Motor neuron (in vitro differentiated cells): ENCODE data around the gene LRP5. TPM values are rescaled to one million over a fixed set of nuclear protein-coding genes. Genes with fewer than 3 reads are reported as not detected.

Source experiments
- ATAC-seq, 8 experiments: fragments of 200-7000 bp; cut with Tn5 transposase; replicated peaks in 6 of 8; 2 replicates each; pipeline ENCODE4 v1.8.0; 2021; ENCODE audit warnings: mild to moderate bottlenecking in 8 of 8, moderate library complexity in 8 of 8
- H3K27ac ChIP-seq, 2 donors: fragments of 250-450 bp; sonication (Bioruptor Pico); 2 replicates each; pipeline ENCODE4 v1.9.0; 2021; ENCODE audit warnings: antibody characterized with exemption in 2 of 2, mild to moderate bottlenecking in 2 of 2, moderate library complexity in 1 of 2
- H3K4me1 ChIP-seq, 2 donors: fragments of 250-450 bp; sonication (Bioruptor Pico); replicated peaks in 1 of 2; 2 replicates each; pipeline ENCODE4 v1.6.1; 2021; ENCODE audit warnings: antibody characterized with exemption in 2 of 2, mild to moderate bottlenecking in 2 of 2, moderate library complexity in 1 of 2
- H3K4me3 ChIP-seq, 5 donors: fragments of 250-450 bp; sonication (Bioruptor Pico); 2 replicates each; pipeline ENCODE4 v1.9.0; 2021; ENCODE audit warnings: antibody characterized with exemption in 5 of 5, mild to moderate bottlenecking in 5 of 5, moderate library complexity in 4 of 5
- WGBS, 10 experiments: fragments of 450-650 bp; shearing (Covaris generic); methylation state at CpG; one replicate each; pipeline ENCODE4 v1.0.0; 2022; 5-methylcytosine and 5-hydroxymethylcytosine counted together
- in situ Hi-C, 9 experiments: fragments of 400-800 bp; cut with MboI; loops; one replicate each; pipeline ENCODE4 v1.15.0; 2021; ENCODE audit warnings: low sequenced_read_pairs in 9 of 9, low pct_unique_long_range_greater_than_20kb in 2 of 9; ENCODE audit not compliant: unreplicated experiment in 9 of 9
- total RNA-seq, 8 experiments: library from RNA; unstranded; fragments of 300-600 nt; gene quantifications; 2 replicates each; pipeline versions ENCODE4 v1.2.3 to v1.2.4, GENCODE V29; 2022

Gene LRP5
- total RNA-seq, 8 experiments from 2014 or later, result 4.8 to 49.4 (median 14.0) TPM

DNA sequence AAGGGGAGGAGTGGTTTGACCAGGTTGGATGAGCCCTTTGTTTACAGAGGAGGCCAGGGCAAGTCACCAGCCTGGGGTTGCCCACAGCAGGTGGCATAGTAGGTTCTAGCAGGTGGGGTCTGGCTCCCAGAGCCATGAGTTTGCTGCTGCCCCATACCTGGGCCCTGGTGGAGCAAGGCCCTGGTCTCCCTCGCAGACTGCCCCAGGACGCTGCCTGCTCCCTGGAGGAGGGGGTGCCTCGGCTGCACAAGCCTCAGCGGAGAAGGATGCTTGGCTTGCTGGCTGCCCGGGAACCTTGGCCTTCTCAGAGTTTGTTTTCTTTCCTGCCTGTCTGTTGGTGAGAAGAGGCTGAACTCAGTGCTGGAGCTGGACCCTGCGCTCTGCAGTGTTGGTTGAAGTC, 54.9 kb downstream of the LRP5 start:
- ATAC-seq, result no peak
- in situ Hi-C loops, result no loop called here
- Histone ChIP-seq H3K4me3 (no peak overlapping the region), H3K4me1 (peaks cover 12 to 17% of the 10 kb centered on the region in 2 donors), H3K27ac (no peak overlapping the region)
- WGBS, 10 experiments, result 80 to 100% (median 91%) methylated on average over 1 to 4 of the region's 6 CpGs; no CpG with 5 or more reads in 5 of the 10 experiments

DNA sequence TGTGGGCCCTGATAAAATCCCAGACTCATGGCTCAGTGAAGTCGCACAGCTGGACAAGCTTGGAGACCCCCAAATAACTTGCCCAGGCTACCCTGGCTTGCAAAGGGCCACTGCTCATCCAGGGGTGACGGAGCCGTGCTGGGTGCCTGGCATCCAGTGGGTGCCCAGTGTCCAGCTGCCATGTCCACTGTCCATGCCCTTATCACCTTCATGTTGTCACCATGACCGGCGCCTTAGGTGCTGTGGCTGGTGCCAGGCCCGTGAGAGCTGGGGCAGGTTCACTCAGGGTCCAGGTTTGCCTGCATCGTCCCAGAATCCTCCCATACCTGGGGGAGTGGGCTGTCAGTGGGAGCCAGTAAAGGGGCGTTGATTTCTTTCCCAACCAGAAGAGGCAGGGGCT, 57.4 kb downstream of the LRP5 start:
- peak overlapping the region; percentile 5 to 45 for H3K27ac ChIP-seq

GRCh38 chr11:68370211-68371111, 58.1 kb downstream of the LRP5 start:
- ATAC-seq, result peak; percentile 36 to 84 (median 65)
- 20 to 80% (median 72%) methylated on average over 1 to 14 of the region's 23 CpGs; no CpG with 5 or more reads in 3 of the 10 experiments for WGBS, 10 experiments
- in situ Hi-C loops, result no loop called here
- no peak overlapping the region for H3K4me3 ChIP-seq
- peak overlapping the region; percentile 5 to 45 for H3K27ac ChIP-seq
- peaks cover 28 to 35% of the 10 kb centered on the region in 2 donors for H3K4me1 ChIP-seq

More for the DNA sequence above, 57.4 kb downstream of the LRP5 start:
- no peak for ATAC-seq
- peaks cover 28 to 31% of the 10 kb centered on the region in 2 donors for H3K4me1 ChIP-seq
- H3K4me3 ChIP-seq, result no peak overlapping the region
- in situ Hi-C loops, result no loop called here
- 83 to 100% (median 96%) methylated on average over 1 to 2 of the region's 8 CpGs; no CpG with 5 or more reads in 6 of the 10 experiments for WGBS, 10 experiments

- in situ Hi-C loops, result no loop called here
- peak in 3 of 8 experiments; percentile 5 to 46 (median 30) for ATAC-seq
- no peak overlapping the region for H3K4me3 ChIP-seq
- peaks cover 28 to 35% of the 10 kb centered on the region in 2 donors for H3K4me1 ChIP-seq
- no peak overlapping the region for H3K27ac ChIP-seq
- WGBS, 10 experiments, result 50 to 100% (median 90%) methylated on average over 3 to 11 of the region's 35 CpGs
These were observed 59.0 kb downstream of the LRP5 start for GRCh38 chr11:68371171-68372041.

DNA sequence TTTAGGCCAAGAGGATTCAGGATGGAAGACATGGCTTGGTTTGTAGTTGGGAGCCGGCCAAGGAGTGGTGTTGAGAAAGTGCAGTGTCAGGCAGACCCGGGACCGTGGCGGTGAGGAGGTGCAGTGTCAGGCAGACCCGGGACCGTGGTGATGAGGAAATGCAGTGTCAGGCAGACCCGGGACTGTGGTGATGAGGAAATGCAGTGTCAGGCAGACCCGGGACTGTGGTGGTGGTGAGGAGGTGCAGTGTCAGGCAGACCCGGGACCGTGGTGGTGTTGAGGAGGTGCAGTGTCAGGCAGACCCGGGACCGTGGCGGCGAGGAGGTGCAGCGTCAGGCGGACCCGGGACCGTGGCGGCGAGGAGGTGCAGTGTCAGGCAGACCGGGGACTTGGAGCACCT, 59.7 kb downstream of the LRP5 start:
- WGBS, 10 experiments, result 73 to 100% (median 90%) methylated on average over 1 to 11 of the region's 21 CpGs; no CpG with 5 or more reads in 4 of the 10 experiments
- ATAC-seq, result no peak
- in situ Hi-C loops, result no loop called here
- Histone ChIP-seq H3K4me1 (peaks cover 28 to 35% of the 10 kb centered on the region in 2 donors), H3K4me3 (no peak overlapping the region), H3K27ac (no peak overlapping the region)

- Histone ChIP-seq H3K27ac (no peak overlapping the region), H3K4me3 (no peak overlapping the region), H3K4me1 (peaks cover 28 to 35% of the 10 kb centered on the region in 2 donors)
- ATAC-seq, result no peak
- in situ Hi-C loops, result no loop called here
- WGBS, 10 experiments, result no CpG with 5 or more reads among the region's 15 CpGs
These were observed 60.2 kb downstream of the LRP5 start for GRCh38 chr11:68372625-68373024.

DNA sequence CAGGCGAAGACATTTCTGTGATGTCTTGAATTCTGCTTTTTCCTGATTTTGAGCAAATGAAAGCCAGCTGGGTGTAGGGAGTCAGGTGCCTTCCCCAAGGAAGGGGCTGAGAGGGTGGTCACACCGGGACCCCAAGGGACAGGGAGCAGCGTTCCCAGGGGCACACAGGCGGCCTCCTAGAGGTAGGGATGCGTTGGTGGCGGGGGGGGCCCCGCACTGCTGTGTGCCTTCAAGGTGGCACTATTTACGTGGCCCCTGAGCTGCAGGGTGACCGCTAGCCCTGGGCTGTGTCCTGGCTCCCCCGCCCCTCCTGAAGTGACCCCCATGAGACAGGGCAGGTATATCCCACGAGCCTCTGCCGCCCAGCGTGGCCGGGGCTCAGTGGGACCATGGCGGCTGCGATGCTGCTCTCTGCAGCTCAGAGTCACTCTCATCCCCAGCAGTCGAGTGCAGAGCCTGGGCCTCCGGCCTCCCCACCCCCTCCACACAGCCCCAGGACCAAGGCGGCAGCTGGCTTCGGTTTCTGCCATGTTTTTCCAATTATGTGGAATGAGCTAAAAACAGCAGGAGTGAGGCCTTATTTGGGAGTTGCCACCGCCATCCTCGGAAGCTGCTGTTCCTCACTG, 60.9 kb downstream of the LRP5 start:
- peaks cover 28 to 35% of the 10 kb centered on the region in 2 donors for H3K4me1 ChIP-seq
- no peak overlapping the region for H3K27ac ChIP-seq
- WGBS, 10 experiments, result 0 to 100% (median 71%) methylated on average over 1 to 9 of the region's 22 CpGs; no CpG with 5 or more reads in 7 of the 10 experiments
- no peak overlapping the region for H3K4me3 ChIP-seq
- in situ Hi-C loops, result no loop called here
- ATAC-seq, result peak; percentile 27 to 69 (median 44)

DNA sequence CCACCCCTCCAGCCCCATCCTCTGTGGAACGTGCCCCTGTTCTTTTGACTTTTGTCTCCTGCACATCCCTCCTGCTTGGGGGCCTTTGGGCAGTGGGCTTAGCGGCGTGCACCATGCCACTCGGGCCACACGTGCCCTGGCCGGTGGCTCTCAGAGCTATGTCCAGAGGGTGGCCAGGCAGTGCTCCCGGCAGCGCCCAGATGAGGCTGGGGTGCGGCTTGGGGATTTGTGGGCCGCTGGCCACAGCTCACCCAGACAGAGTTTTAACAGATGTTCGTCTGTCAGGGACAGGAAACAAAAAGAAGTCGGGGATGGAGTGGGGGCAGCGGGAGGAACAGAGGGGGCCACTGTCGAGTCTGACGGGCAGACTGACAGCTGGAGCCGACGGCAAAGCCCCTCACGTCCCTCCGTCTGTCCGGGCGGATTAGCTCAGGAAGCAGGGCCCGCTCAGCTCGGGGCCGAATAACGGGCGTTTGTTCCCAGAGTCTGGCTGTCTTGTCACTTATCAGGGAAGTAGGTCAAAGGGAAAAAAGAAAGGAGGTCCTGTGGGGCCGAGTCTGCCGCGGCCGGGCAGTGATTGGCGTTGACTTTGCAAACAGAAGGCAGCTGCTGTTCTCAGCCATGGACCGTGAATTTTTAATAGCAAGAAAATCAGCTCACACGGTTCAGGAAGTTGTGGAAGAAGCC, 61.6 kb downstream of the LRP5 start:
- Histone ChIP-seq H3K27ac (peak overlapping the region in 1 of 2 donors; percentile 6), H3K4me3 (no peak overlapping the region), H3K4me1 (peaks cover 28 to 35% of the 10 kb centered on the region in 2 donors)
- 6 to 41% (median 17%) methylated on average over 1 to 17 of the region's 33 CpGs; no CpG with 5 or more reads in 4 of the 10 experiments for WGBS, 10 experiments
- ATAC-seq, result peak; percentile 28 to 57 (median 42)
- in situ Hi-C loops, result no loop called here

DNA sequence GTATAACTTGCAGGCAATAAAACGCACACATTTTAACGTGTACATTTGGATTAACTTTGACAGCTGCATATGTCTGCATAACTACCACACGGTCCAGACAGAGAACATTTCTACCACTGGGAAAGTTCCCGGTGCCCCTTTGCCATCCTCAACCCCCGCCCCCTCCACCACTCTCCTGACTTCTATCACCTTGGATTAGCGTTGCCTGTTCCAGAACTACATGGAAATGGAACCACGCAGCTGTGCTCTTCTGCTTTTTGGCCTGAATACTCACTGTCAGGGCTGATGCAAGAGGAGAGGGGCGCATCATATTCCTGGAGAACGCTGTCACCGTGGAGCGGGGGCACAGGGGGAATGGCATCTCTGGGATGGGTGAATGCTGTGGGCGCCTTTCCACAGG, 62.1 kb downstream of the LRP5 start:
- H3K4me3 ChIP-seq, result no peak overlapping the region
- in situ Hi-C loops, result no loop called here
- H3K4me1 ChIP-seq, result peaks cover 28 to 35% of the 10 kb centered on the region in 2 donors
- WGBS, 10 experiments, result 0 to 86% (median 59%) methylated on average over 1 to 7 of the region's 12 CpGs; no CpG with 5 or more reads in 4 of the 10 experiments
- peak in 5 of 8 experiments; percentile 5 to 56 (median 44) for ATAC-seq
- no peak overlapping the region for H3K27ac ChIP-seq

DNA sequence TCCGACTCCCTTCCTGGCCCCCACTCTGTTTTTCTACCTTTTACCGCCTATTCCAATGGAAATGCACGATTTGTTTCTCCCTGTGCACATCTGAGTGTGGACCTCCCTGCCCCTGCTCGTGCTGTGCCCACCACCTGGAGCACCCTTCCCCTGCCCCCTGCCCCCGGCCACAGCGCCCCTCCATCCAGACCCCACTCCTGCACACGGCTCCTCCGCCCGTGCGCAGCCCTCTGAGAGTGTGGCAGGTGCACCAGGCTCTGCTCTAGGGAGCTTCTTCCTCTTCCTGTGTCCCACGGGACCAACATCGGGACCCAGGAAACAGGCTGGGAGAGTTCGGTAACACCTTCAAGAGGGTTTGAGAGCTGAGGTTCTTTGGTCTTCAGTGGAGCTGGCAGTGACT, 62.9 kb downstream of the LRP5 start:
- in situ Hi-C loops, result no loop called here
- ATAC-seq, result no peak
- H3K27ac ChIP-seq, result no peak overlapping the region
- H3K4me3 ChIP-seq, result no peak overlapping the region
- H3K4me1 ChIP-seq, result peaks cover 24 to 30% of the 10 kb centered on the region in 2 donors
- whole genome bisulfite sequencing, 10 experiments, result 88 to 100% methylated on average over 3 to 4 of the region's 13 CpGs; no CpG with 5 or more reads in 8 of the 10 experiments

DNA sequence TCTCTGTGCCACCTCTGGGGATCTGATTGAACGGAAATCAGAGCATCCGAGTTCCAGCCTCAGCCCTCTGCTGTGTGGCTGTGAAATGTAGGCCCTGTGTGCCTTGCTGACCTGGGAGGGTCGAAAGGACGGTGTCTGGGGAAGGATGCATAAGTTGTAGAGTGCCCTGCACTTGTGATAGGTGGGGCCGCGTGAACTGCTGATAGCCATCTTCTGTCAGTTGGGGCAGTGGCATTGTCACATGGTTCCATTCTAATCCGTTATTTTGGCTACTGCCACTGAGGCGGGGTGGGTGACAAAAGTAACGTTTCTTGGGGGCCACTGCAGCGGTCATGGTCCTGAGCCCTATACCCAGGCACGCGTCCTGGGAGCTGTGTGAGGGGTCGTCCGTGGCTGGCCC, 63.4 kb downstream of the LRP5 start:
- in situ Hi-C loops, result no loop called here
- peaks cover 24 to 29% of the 10 kb centered on the region in 2 donors for H3K4me1 ChIP-seq

GRCh38 chr11:68377389-68377795, 65.0 kb downstream of the LRP5 start:
- no peak for ATAC-seq
- in situ Hi-C loops, result no loop called here
- WGBS, 10 experiments, result 75 to 100% (median 91%) methylated on average over 2 to 12 of the region's 12 CpGs; no CpG with 5 or more reads in 4 of the 10 experiments
- Histone ChIP-seq H3K4me3 (no peak overlapping the region), H3K27ac (no peak overlapping the region), H3K4me1 (peaks cover 24 to 28% of the 10 kb centered on the region in 2 donors)

More for the DNA sequence above, 63.4 kb downstream of the LRP5 start:
- no peak for ATAC-seq
- Histone ChIP-seq H3K4me3 (no peak overlapping the region), H3K27ac (no peak overlapping the region)
- WGBS, 10 experiments, result 83 to 100% (median 93%) methylated on average over 1 to 5 of the region's 14 CpGs; no CpG with 5 or more reads in 5 of the 10 experiments
